GM12891 (cell line): ENCODE data around the gene PI4K2A.

Experiments used
- POLR2A ChIP-seq: IDR thresholded peaks from 2 replicates; pipeline ENCODE4 v1.6.1; 2011; ENCODE audit warnings: low read depth, low read length, control low read depth
- POLR2AphosphoS5 ChIP-seq: IDR thresholded peaks from 2 replicates; pipeline ENCODE4 v1.6.1; 2011; ENCODE audit warnings: low read depth, low read length, control low read depth
- SPI1 ChIP-seq: IDR thresholded peaks from 2 replicates; pipeline ENCODE4 v1.6.1; 2011; ENCODE audit warnings: low read depth, low read length, control low read depth
- TAF1 ChIP-seq: IDR thresholded peaks from 2 replicates; pipeline ENCODE4 v1.6.1; 2011; ENCODE audit warnings: low read depth, low read length, control low read depth

DNA sequence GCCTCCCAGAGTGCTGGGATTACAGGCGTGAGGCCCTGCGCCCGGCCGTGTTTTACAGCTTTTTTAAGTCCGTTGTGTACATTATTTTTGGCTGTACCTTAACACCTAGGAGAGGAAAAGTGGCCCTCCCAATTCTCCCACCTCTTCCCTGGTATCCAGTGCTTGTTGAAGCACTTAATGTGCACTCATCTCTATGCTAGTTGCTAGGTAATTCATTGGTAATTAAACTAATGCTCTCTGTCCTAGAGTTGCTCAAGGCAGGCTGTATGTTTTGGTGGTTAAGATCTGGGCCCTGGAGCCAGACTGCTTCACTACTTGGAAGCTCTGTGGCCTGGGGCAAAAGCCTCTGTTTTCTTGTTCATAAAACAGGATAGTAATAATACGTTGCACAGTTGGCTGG lies 27.0 kb downstream of the PI4K2A start:
- TF ChIP-seq POLR2AphosphoS5 (no peak), TAF1 (no peak), POLR2A (no peak), SPI1 (no peak)
